ENCODE data around the gene LYSMD2.
"Not testable (repeated sequence)": the region's sequence is repeated elsewhere in the genome, so short reads cannot be mapped to it uniquely, and the experiment has no call there.

Gene LYSMD2

GRCh38 chr15:51737522-51738305 lies at the start of gene LYSMD2:
TSS of gene LYSMD2 (minus strand) at chr15:51737655. CDS start at chr15:51737622, 33 bp downstream.
- DNase-seq (ENCODE audit: low spot score) (peak; percentile 69), FAIRE-seq (no peak)

GRCh38 chr15:51787130-51787529 lies 49.7 kb upstream of the LYSMD2 start:
- not testable (repeated sequence) for FAIRE-seq; DNase-seq (ENCODE audit: low spot score)

GRCh38 chr15:51783967-51784366 lies 46.5 kb upstream of the LYSMD2 start:
- FAIRE-seq, result no peak
- DNase-seq (ENCODE audit: low spot score), result no peak

- DNase-seq (ENCODE audit: low spot score) (no peak), FAIRE-seq (no peak)
These were observed 45.0 kb upstream of the LYSMD2 start for GRCh38 chr15:51782357-51782896.

DNA sequence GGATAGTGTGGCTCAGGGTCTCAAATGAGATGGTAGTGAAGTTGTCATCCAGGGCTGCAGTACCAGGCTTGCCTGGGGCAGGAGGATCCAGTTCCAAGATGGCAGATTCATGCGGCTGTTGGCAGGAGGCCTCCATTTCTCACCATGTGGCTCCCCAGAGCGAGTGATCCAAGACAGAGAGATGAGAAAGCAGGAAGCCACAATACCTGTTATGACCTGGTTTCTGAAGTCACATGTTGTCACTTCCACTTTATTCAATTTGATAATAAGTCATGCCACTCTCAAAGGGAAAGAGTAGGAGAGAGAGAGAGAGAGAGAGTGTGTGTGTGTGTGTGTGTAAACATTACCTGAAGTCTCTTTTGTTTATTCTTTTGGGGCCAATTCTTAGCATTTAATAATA lies 44.1 kb upstream of the LYSMD2 start:
- DNase-seq (ENCODE audit: low spot score), result no peak
- FAIRE-seq, result no peak

DNA sequence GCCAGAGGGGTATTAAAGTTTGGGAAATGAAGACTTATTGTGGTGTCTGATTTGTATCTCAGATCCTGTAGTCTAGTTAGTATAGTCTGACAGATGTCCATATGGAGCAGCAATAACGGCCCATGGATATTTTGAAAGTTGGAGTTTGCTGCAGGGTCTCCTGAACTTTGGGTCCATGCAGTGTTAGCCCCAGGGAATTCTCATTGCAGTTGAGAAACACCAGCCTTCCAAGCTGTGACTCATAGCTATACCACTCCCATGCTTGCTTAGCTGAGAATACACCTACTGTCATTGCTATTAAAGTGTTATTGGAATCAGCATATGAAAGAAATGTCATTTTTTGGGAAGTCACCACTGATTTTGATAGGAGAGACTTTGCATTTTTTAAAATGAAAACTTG lies 43.2 kb upstream of the LYSMD2 start:
- DNase-seq (ENCODE audit: low spot score) (no peak), FAIRE-seq (no peak)

DNA sequence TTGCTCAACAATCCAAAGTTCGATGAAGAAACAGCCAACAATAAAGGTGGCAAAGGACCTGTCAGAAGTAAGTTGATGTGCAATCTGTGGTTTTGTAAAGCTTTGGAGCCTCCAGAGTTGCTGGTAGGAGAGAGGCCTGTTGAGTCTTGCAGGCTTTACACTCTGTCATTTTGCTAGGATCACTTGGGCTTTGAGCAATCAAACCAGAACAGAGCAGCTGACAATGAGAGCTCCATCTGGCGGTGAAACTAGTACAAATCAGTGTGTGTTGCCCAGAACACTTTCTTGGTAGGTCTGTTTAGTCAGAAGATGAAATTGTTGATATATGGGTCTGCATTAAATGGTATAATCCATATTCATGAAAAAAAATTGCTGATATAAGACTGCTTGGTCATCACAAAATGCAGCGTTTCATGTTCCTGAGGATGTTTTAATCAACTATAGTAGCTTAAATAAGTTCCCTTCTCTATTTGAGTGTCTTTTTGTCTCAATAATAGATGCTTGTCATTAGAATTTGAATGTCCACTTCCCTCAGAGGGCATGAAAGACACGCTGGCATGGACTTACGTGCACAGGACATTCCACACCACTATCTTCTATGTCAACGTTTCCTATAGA lies 39.6 kb upstream of the LYSMD2 start:
- FAIRE-seq (no peak), DNase-seq (ENCODE audit: low spot score) (peak; percentile 67)

GRCh38 chr15:51775967-51776816 lies 38.7 kb upstream of the LYSMD2 start:
- DNase-seq (ENCODE audit: low spot score) (peak; percentile 44), FAIRE-seq (no peak)

GRCh38 chr15:51774916-51775315 lies 37.5 kb upstream of the LYSMD2 start:
- FAIRE-seq, result no peak
- no peak for DNase-seq (ENCODE audit: low spot score)

GRCh38 chr15:51771773-51772172 lies 34.3 kb upstream of the LYSMD2 start:
- DNase-seq (ENCODE audit: low spot score), result no peak
- FAIRE-seq, result no peak

GRCh38 chr15:51770902-51771301 lies 33.4 kb upstream of the LYSMD2 start:
- FAIRE-seq (no peak), DNase-seq (ENCODE audit: low spot score) (no peak)

DNA sequence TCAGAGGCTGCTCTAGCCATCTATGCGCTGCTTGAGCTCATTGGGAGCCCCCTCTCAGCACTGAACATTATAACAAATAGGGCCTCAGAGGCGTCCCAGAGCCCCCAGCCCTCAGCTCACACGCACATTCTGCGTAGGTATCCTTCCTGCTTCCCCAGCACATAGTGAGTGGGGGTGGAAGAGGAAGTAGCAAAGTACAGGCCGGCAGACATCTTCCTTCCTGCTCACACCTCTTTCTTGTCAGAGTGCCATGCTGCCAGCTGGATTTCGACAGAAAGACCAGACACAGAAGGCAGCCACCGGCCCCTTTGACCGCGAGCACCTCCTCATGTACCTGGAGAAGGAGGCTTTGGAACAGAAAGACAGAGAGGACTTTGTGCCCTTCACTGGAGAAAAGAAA lies 30.6 kb upstream of the LYSMD2 start:
- DNase-seq (ENCODE audit: low spot score) (no peak), FAIRE-seq (no peak)

GRCh38 chr15:51766341-51766740 lies 28.9 kb upstream of the LYSMD2 start:
- DNase-seq (ENCODE audit: low spot score), result no peak
- no peak for FAIRE-seq

DNA sequence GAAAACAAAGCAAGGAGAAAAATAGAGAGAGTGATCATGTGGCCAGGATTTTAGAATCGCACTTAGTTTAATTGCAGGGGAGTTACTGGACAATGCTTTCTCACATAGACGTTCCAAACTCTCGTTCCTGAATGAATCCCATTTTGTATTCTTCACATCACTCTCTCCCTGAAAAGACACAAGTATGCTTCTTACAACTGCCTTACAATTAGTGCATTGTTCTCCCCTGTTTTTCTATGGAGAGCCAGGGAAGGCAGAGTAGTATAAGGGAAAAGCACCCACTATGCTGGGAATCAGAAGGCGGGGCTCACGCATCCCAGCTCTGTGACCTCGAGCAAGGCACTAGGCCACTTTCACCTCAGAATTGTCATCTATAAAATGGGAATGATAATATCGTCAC lies 28.3 kb upstream of the LYSMD2 start:
- FAIRE-seq, result no peak
- no peak for DNase-seq (ENCODE audit: low spot score)

DNA sequence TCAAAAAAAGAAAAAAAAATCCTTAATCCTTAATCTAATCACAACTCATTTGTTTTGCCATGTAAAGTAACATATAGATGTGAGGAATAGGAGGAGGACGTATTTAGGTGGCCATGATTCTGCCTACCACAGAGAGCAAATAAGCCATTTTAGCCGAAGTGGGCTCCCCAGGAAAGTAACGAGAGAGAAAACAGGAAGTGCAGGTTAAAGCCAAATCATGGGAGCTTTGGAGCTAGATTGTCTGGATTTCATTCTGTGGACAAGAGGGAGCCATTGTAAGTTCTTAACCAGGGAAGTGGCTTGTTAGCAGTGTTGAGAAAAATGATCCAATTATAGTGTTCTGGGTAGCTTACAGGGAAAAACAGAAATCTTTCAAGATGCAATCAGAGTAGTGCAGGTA lies 23.4 kb upstream of the LYSMD2 start:
- FAIRE-seq (no peak), DNase-seq (ENCODE audit: low spot score) (no peak)

DNA sequence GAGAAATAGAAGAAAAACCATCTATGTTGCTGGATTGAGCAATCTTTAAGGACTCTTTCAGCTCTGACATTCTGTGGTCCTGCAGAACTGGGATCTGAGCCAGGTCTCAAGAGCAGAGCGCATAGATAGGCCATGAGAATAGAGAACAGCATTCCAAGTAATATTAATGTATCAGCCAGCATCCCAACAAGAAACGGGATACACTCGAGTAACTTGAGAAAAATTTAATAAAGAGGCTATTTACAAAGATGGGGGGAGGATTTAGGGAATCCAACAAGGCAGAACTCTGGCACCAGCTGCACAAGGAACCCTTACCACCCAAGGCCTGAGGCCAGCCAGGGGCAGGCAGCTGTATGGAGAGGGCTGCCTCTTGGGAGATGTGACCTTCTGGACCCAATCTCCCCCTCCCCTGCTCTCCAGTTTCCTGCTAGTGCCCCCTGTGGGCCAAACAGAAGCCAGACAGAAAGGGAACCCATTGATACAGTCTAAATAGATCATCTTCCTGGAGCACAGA lies 22.2 kb upstream of the LYSMD2 start:
- DNase-seq (ENCODE audit: low spot score), result peak; percentile 24
- FAIRE-seq, result no peak

DNA sequence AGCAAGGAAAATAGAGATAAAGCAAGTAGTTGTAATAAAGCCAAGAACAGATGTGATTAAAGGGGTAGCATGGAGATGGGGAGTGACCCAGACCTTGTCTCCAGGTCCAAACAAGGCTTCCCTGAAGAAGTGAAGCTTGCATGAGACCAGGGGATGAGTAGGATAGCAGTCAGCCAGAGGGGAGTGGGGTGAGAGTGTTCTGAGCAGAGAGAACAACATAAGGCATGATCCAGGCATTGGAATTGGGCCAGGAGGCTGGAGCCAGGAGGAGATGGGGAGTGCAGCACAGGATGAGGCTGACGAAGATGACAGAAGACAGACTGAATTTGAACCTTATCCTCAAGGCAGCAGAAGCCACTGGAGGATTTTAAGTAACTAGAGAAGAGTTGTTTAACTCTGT lies 21.2 kb upstream of the LYSMD2 start:
- FAIRE-seq (no peak), DNase-seq (ENCODE audit: low spot score) (peak; percentile 9)

GRCh38 chr15:51757450-51757849 lies 20.0 kb upstream of the LYSMD2 start:
- FAIRE-seq (no peak), DNase-seq (ENCODE audit: low spot score) (no peak)

DNA sequence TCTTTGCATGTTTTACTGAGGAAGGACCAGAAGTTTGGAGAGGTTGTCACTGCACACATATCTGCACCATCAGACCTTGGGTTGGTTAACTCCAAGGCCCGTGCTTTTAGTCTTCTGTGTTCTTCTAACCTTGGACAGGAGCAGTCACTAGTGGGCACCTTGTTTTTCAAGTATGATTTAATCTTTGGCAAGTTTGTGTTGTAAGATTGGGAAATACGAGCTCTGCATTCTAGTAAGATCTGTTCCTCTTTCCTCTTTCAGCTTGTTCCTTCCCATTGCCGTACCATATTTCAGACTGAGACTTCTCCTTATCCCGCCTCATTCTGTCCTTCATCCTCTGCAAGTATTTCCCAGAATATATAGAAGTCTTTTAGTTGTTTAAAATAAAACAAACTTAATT lies 19.0 kb upstream of the LYSMD2 start:
- DNase-seq (ENCODE audit: low spot score) (no peak), FAIRE-seq (no peak)

GRCh38 chr15:51755790-51756189 lies 18.3 kb upstream of the LYSMD2 start:
- DNase-seq (ENCODE audit: low spot score) (no peak), FAIRE-seq (no peak)

DNA sequence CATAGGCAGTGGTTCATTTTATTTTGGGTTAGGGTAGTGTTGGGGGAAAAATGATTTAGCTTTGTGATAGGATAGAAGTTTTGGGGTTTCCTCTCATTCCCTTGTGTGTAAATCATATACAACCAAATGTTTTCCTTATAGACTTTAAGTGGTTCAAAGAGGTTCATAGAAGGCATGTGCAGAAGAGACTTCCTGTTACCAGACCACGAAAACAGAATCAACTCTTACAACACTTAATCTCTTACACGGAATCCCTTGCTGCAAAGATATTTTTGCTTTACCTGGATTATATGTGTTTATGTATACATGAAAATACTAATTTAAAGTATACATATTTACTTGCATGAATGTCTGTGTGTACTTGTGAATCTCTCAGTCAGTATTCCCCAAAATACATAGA lies 16.8 kb upstream of the LYSMD2 start:
- DNase-seq (ENCODE audit: low spot score) (no peak), FAIRE-seq (no peak)

DNA sequence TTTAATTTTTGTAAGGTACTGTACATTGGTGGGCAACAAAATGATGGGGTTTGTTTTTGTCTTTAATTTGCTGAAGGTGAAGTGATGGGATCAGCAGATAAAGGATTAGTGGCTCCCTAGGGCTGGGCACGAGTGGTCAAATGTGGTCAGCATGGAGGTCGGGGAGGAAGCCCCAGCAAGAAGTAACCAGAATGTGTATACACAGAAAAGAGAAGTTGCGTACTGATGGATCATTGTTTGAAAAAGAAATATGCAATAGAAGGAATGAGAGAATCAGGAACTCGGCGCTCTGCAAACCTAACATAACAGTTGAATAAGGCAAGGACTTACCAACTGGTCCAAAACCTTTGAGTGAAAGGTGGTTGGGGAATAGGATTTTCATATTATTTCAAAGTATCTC lies 15.4 kb upstream of the LYSMD2 start:
- DNase-seq (ENCODE audit: low spot score), result no peak
- FAIRE-seq, result no peak

Data from urothelium cell line (cell line).